Natural killer cell (primary cell): ENCODE results near the gene ST6GALNAC4. TPM values are rescaled to one million over a fixed set of nuclear protein-coding genes. Genes with fewer than 3 reads are reported as not detected.

Source experiments
- ATAC-seq, 3 donors: fragments of 150-1000 bp in 2 of 3; fragments of 200-7000 bp in 1 of 3; cut with Tn5 transposase; 1 replicate in 1 of 3; 2 replicates in 2 of 3; pipeline ENCODE4 v1.10.0; 2021; ENCODE audit warnings: mild to moderate bottlenecking in 2 of 3, moderate library complexity in 2 of 3
- DNase-seq, 2 donors: peaks; one replicate each; pipeline versions ENCODE4 v3.0.0 to v3.0.0-alpha.2; 2013 to 2021; ENCODE audit warnings: mixed read lengths in 1 of 2
- H3K27ac ChIP-seq: one replicate; pipeline ENCODE4 v1.5.1; 2013; ENCODE audit warnings: mild to moderate bottlenecking, low read length
- H3K27me3 ChIP-seq: one replicate; pipeline ENCODE4 v1.6.1; 2013; ENCODE audit warnings: low read length; ENCODE audit not compliant: control insufficient read depth, insufficient read depth
- H3K36me3 ChIP-seq: one replicate; pipeline ENCODE4 v1.6.1; 2013; ENCODE audit warnings: low read length; ENCODE audit not compliant: control insufficient read depth, insufficient read depth
- H3K4me1 ChIP-seq: one replicate; pipeline ENCODE4 v1.6.1; 2013; ENCODE audit warnings: low read length; ENCODE audit not compliant: control insufficient read depth, insufficient read depth
- H3K4me3 ChIP-seq: one replicate; pipeline ENCODE4 v1.5.1; 2013; ENCODE audit warnings: low read length
- H3K9me3 ChIP-seq: one replicate; pipeline ENCODE4 v1.6.1; 2013; ENCODE audit warnings: low read length; ENCODE audit not compliant: control insufficient read depth, insufficient read depth
- H3K27ac Mint-ChIP-seq, 2 donors: one replicate each; pipeline ENCODE4 v1.8.0; 2022; ENCODE audit warnings: mild to moderate bottlenecking in 2 of 2, mixed read lengths in 2 of 2, moderate library complexity in 1 of 2
- H3K27me3 Mint-ChIP-seq, 2 donors: one replicate each; pipeline ENCODE4 v1.8.0; 2022; ENCODE audit warnings: low read depth in 2 of 2, mixed read lengths in 2 of 2
- H3K36me3 Mint-ChIP-seq: one replicate; pipeline ENCODE4 v1.8.0; 2022; ENCODE audit warnings: mixed read lengths
- H3K4me1 Mint-ChIP-seq, 2 donors: one replicate each; pipeline ENCODE4 v1.8.0; 2022; ENCODE audit warnings: mixed read lengths in 2 of 2
- H3K4me3 Mint-ChIP-seq: one replicate; pipeline ENCODE4 v1.8.0; 2022; ENCODE audit warnings: mild to moderate bottlenecking, moderate library complexity, mixed read lengths
- H3K9me3 Mint-ChIP-seq, 2 donors: one replicate each; pipeline ENCODE4 v1.8.0; 2022; ENCODE audit warnings: mixed read lengths in 2 of 2
- CTCF ChIP-seq: fragments of 200-600 bp; IDR thresholded peaks from one replicate; pipeline ENCODE4 v1.8.0; 2022; ENCODE audit warnings: antibody characterized with exemption
- WGBS: methylation state at CpG from one replicate; pipeline ENCODE4 v1.1.7; 2013; ENCODE audit warnings: missing lambda C conversion rate; ENCODE audit not compliant: insufficient coverage; 5-methylcytosine and 5-hydroxymethylcytosine counted together
- intact Hi-C: fragments of 100-400 bp; cut with micrococcal nuclease; formaldehyde crosslinking; loops from one replicate; pipeline ENCODE4 v1.14.2; 2022
- total RNA-seq, 4 donors: library from RNA; stranded (reverse); fragments of 120-200 nt in 1 of 4; gene quantifications; one replicate each; pipeline versions ENCODE4 v1.2.3 to v1.2.4, GENCODE V29; 2013 to 2022

The ST6GALNAC4 gene
- total RNA-seq, 3 donors from 2014 or later (not counting 1 experiment from before 2014, with no cell fraction given) = 18.8 to 33.0 (median 20.4) TPM

GRCh38 chr9:127945942-127946341 is 29.1 kb upstream of the ST6GALNAC4 start:
- Histone ChIP-seq H3K27ac (no peak overlapping the region), H3K4me3 (no peak overlapping the region), H3K9me3 (no peaks in the 10 kb centered on the region), H3K27me3 (no peaks in the 10 kb centered on the region), H3K4me1 (peaks cover 16% of the 10 kb centered on the region), H3K36me3 (peaks cover 32% of the 10 kb centered on the region)
- Mint-ChIP-seq H3K27ac (no peak overlapping the region), H3K4me1 (peaks cover 0 to 14% of the 10 kb centered on the region in 2 donors), H3K36me3 (no peaks in the 10 kb centered on the region), H3K4me3 (no peak overlapping the region), H3K9me3 (no peaks in the 10 kb centered on the region), H3K27me3 (no peaks in the 10 kb centered on the region)
- ATAC-seq (no peak), DNase-seq (no peak)
- 91% methylated on average over 5 of the region's 9 CpGs for WGBS
- TF ChIP-seq CTCF = no peak
- intact Hi-C loops = no loop called here

GRCh38 chr9:127945338-127945737 is 28.5 kb upstream of the ST6GALNAC4 start:
- no peaks in the 10 kb centered on the region for H3K36me3 Mint-ChIP-seq
- Histone ChIP-seq H3K27me3 (no peaks in the 10 kb centered on the region), H3K27ac (no peak overlapping the region), H3K9me3 (no peaks in the 10 kb centered on the region), H3K4me1 (peaks cover 16% of the 10 kb centered on the region), H3K36me3 (peaks cover 32% of the 10 kb centered on the region), H3K4me3 (no peak overlapping the region)
- 96% methylated on average over 24 of the region's 24 CpGs for WGBS
- no peak overlapping the region for H3K4me3 Mint-ChIP-seq
- no peak for ATAC-seq
- intact Hi-C loops = no loop called here
- no peak overlapping the region for H3K27ac Mint-ChIP-seq
- no peaks in the 10 kb centered on the region for H3K27me3 Mint-ChIP-seq
- TF ChIP-seq CTCF = no peak
- peaks cover 0 to 14% of the 10 kb centered on the region in 2 donors for H3K4me1 Mint-ChIP-seq
- DNase-seq = no peak
- no peaks in the 10 kb centered on the region for H3K9me3 Mint-ChIP-seq

GRCh38 chr9:127944586-127945218 is 27.9 kb upstream of the ST6GALNAC4 start:
- intact Hi-C loops = loop anchor here (5.0 kb wide), 1 partner anchor 173 kb away; no protein-coding TSS in a partner anchor
- Histone ChIP-seq H3K36me3 (peaks cover 32% of the 10 kb centered on the region), H3K27ac (no peak overlapping the region), H3K9me3 (no peaks in the 10 kb centered on the region), H3K27me3 (no peaks in the 10 kb centered on the region), H3K4me3 (no peak overlapping the region), H3K4me1 (peaks cover 16% of the 10 kb centered on the region)
- no peak for TF ChIP-seq CTCF
- ATAC-seq (no peak), DNase-seq (no peak)
- WGBS = 96% methylated on average over 38 of the region's 38 CpGs
- H3K36me3 Mint-ChIP-seq = no peaks in the 10 kb centered on the region
- no peaks in the 10 kb centered on the region for H3K27me3 Mint-ChIP-seq
- peaks cover 0 to 14% of the 10 kb centered on the region in 2 donors for H3K4me1 Mint-ChIP-seq
- H3K9me3 Mint-ChIP-seq = no peaks in the 10 kb centered on the region
- no peak overlapping the region for H3K4me3 Mint-ChIP-seq
- H3K27ac Mint-ChIP-seq = no peak overlapping the region

GRCh38 chr9:127943731-127944144 is 26.9 kb upstream of the ST6GALNAC4 start:
- intact Hi-C loops = loop anchor here (1.0 to 5.0 kb wide), 2 partner anchors 92 to 174 kb away; no protein-coding TSS in a partner anchor
- ATAC-seq = peak; percentile 79 to 93 (median 88)
- H3K27ac Mint-ChIP-seq = no peak overlapping the region
- Histone ChIP-seq H3K27ac (no peak overlapping the region), H3K27me3 (no peaks in the 10 kb centered on the region), H3K4me3 (no peak overlapping the region), H3K4me1 (peaks cover 16% of the 10 kb centered on the region), H3K36me3 (peaks cover 31% of the 10 kb centered on the region), H3K9me3 (no peaks in the 10 kb centered on the region)
- TF ChIP-seq CTCF = peak; percentile 73
- H3K9me3 Mint-ChIP-seq = no peaks in the 10 kb centered on the region
- no peaks in the 10 kb centered on the region for H3K36me3 Mint-ChIP-seq
- WGBS = 38% methylated on average over 12 of the region's 13 CpGs
- H3K4me3 Mint-ChIP-seq = no peak overlapping the region
- no peaks in the 10 kb centered on the region for H3K27me3 Mint-ChIP-seq
- peak; percentile 66 to 88 for DNase-seq
- peaks cover 0 to 14% of the 10 kb centered on the region in 2 donors for H3K4me1 Mint-ChIP-seq
